Measurements from ENCODE around the gene VPS8. TPM values are rescaled to one million over a fixed set of nuclear protein-coding genes. Genes with fewer than 3 reads are reported as not detected.

Gene VPS8
- total and polyA plus RNA-seq, 9 of the 15 experiments (the other 6 are each of a cell fraction or from before 2014, with no cell fraction given): 7.2 to 41.0 (median 28.3) TPM

GRCh38 chr3:184965639-184966430, 153.9 kb downstream of the VPS8 start:
- no peak overlapping the region for H3K4me3 ChIP-seq
- CTCF ChIA-PET (ENCODE audit: low intra/inter-chr PET ratio): interaction anchor here (0.7 kb wide), 1 partner anchor 23 kb away, joined by 4 read pairs; no protein-coding TSS in a partner anchor
- WGBS (ENCODE audit: insufficient coverage, low coverage, missing lambda C conversion rate): 74% methylated on average over 6 of the region's 6 CpGs
- no peaks in the 10 kb centered on the region for H3K4me1 ChIP-seq (replicated peaks in 1 of 2; ENCODE audit: control insufficient read depth in 2 of 2, insufficient read depth in 2 of 2, low read length in 2 of 2)
- peak; percentile 56; the same call in 2 of the 3 replicates for ATAC-seq
- no peaks in the 10 kb centered on the region for H4K20me1 ChIP-seq (replicated peaks; ENCODE audit: control insufficient read depth, insufficient read depth, low read length)
- in situ Hi-C loops (cut with MboI) (no loop called here), intact Hi-C loops (cut with micrococcal nuclease) (loop anchor here (5.0 kb wide), 1 partner anchor 211 kb away; no protein-coding TSS in a partner anchor)
- TF ChIP-seq RAD21 (CRISPR knock-in tag; conservative IDR thresholded peaks at IDR 0.05 in 1 of 2, IDR thresholded peaks at IDR 0.05 in 1 of 2) (peak in 1 of 2 experiments; percentile 43; a peak in 1 of 4 replicates), KLF6 (CRISPR knock-in tag; IDR thresholded peaks at IDR 0.05; ENCODE audit: borderline replicate concordance) (no peak), USF1 (CRISPR knock-in tag; IDR thresholded peaks at IDR 0.05) (no peak), TAF15 (IDR thresholded peaks at IDR 0.05; ENCODE audit: low read depth, low read length) (no peak)
- H3K27ac ChIP-seq (ENCODE audit: extremely low read depth, low read depth, low read length): no peak overlapping the region
- H3K9me3 ChIP-seq (replicated peaks; ENCODE audit: control insufficient read depth, insufficient read depth, low read depth, low read length): no peaks in the 10 kb centered on the region
- POLR2A ChIA-PET: interaction anchor here (2.2 kb wide), 1 partner anchor 19 kb away, joined by 7 read pairs; no protein-coding TSS in a partner anchor
- peak in 1 of 4 experiments; percentile 10 for DNase-seq (ENCODE audit: extremely low read depth in 1 of 4, low spot score in 3 of 4)
- H3K27me3 ChIP-seq (ENCODE audit: control insufficient read depth in 2 of 2, insufficient read depth in 2 of 2, low read length in 2 of 2): no peaks in the 10 kb centered on the region
- no peaks in the 10 kb centered on the region for H3K79me2 ChIP-seq (ENCODE audit: control insufficient read depth, insufficient read depth, low read length)
- no TSS peak for BruUV-seq (replicated peaks)
- no peaks in the 10 kb centered on the region for H3K9me1 ChIP-seq (ENCODE audit: control insufficient read depth, insufficient read depth, low read length)
- H3K9ac ChIP-seq (ENCODE audit: insufficient read depth in 1 of 2, low read depth in 2 of 2, low read length in 2 of 2): no peak overlapping the region
- H3K4me2 ChIP-seq (ENCODE audit: insufficient read depth, low read length): no peak overlapping the region
- no peak overlapping the region for H2AFZ ChIP-seq (ENCODE audit: low read depth, low read length)
- peaks cover 27% of the 10 kb centered on the region; the same call in 1 of the 3 replicates for H3K36me3 ChIP-seq (ENCODE audit: control insufficient read depth, insufficient read depth, low read length)
- no peak for FAIRE-seq

All from K562 (cell line).